ENCODE results near the gene GUCD1.
A peak's percentile ranks its signal among the peaks of the same experiment; 100 is the strongest.

GUCD1 gene

DNA sequence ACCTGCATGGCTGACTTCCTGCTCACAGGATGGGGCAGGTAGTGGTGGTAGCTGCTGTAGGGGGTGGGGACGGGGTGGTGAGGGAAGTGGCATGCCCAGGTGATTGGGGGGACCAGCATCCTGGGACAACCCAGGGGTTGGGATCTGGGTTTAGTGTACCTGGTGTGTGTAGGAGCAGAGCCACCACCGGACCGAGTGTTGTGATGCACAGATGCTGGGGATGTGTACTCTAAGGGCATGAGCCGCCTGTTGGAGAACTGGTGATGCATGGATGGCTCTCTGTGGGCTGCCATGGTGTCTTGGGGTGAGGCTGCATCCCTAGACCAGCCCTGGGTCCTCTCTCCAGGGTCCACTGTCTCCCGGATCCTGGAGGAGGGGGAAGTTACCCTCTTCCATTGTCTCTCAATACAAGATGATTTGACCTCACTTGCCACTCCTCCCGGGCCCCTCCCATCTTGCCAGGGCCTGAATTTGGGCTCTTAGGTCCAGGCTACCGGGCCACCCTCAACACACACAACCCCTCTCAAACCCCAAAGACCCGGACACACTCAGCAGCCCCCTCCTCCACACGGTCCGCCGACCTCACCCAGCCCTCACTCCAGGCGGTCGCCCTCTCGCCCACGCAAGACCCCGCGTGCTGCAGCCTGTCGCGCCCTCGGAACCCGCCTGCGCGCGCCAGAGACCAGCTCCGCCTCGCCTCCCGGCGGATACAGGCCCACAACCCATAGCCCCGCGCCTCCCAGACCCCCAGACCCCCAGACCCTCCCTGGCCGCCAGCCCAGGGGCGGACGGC lies 37.3 kb upstream of the GUCD1 start:
- ChIA-PET POLR2A (interaction anchor here (0.5 kb wide), 1 partner anchor 10 kb away, joined by 3 read pairs; no protein-coding TSS in a partner anchor), CTCF (no interaction called here)
- TF ChIP-seq, protein P1, sequence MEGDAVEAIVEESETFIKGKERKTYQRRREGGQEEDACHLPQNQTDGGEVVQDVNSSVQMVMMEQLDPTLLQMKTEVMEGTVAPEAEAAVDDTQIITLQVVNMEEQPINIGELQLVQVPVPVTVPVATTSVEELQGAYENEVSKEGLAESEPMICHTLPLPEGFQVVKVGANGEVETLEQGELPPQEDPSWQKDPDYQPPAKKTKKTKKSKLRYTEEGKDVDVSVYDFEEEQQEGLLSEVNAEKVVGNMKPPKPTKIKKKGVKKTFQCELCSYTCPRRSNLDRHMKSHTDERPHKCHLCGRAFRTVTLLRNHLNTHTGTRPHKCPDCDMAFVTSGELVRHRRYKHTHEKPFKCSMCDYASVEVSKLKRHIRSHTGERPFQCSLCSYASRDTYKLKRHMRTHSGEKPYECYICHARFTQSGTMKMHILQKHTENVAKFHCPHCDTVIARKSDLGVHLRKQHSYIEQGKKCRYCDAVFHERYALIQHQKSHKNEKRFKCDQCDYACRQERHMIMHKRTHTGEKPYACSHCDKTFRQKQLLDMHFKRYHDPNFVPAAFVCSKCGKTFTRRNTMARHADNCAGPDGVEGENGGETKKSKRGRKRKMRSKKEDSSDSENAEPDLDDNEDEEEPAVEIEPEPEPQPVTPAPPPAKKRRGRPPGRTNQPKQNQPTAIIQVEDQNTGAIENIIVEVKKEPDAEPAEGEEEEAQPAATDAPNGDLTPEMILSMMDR (IDR thresholded peaks at IDR 0.05; ENCODE audit: control extremely low read depth, extremely low read depth, low read depth, missing control alignments), result no peak
- peak; percentile 50 for DNase-seq (ENCODE audit: extremely low spot score)

DNA sequence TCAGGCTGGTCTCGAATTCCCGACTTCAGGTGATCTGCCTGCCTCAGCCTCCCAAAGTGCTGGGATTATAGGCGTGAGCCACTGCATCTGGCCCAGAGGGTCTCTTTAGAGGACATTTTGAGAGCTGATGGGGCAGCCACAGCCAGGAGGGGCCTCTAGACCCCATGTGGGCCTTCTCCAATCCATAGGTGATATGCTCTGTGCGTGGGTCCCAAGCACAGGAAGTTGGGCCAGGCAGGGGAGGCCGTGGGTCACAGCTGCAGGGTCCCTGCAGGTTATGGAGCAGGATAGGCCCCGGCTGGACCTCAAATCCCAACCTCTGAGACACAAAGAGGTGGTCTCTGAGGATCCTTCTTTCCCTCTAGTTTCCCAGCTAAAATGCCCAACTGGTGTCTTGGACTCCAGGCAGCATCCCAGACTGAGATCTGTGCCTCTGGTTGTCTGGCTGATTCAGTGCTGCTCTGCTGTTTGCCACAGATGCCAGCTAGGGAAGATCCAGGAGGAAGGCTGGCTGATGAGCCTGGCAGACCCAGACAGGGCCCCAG lies 36.4 kb upstream of the GUCD1 start:
- no peak for DNase-seq (ENCODE audit: extremely low spot score)
- TF ChIP-seq, protein P1 (IDR thresholded peaks at IDR 0.05; ENCODE audit: control extremely low read depth, extremely low read depth, low read depth, missing control alignments), result no peak
- CTCF ChIA-PET, result no interaction called here
- POLR2A ChIA-PET, result no interaction called here

DNA sequence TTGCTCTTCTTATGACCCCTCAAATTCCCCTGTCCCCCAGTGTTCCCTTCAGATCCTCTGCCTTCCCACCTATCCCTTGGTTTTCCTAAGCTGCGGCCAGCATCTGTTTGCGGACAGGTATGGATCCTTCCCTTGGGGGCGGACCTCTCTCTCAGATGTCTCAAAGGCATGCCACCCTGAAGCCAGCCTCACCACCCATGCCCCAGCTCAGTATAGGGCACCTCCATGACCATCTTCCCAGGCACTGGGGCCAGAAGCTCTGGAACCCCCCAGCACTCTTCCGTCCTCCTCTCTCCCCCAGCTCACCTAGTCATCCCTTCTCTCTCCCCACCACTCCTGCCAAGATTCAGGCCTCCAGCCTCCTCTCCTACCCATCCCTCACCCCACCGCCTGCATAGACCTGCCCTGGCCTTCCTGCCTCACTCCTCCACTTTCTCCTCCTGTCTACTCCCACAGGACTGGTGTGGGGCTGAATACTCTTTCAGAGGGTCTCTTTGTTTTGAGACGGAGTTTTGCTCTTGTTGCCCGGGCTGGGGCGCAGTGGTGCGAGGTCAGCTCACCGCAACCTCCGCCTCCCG lies 35.7 kb upstream of the GUCD1 start:
- DNase-seq (ENCODE audit: extremely low spot score), result no peak
- ChIA-PET POLR2A (no interaction called here), CTCF (no interaction called here)
- TF ChIP-seq, protein P1 (IDR thresholded peaks at IDR 0.05; ENCODE audit: control extremely low read depth, extremely low read depth, low read depth, missing control alignments), result no peak

DNA sequence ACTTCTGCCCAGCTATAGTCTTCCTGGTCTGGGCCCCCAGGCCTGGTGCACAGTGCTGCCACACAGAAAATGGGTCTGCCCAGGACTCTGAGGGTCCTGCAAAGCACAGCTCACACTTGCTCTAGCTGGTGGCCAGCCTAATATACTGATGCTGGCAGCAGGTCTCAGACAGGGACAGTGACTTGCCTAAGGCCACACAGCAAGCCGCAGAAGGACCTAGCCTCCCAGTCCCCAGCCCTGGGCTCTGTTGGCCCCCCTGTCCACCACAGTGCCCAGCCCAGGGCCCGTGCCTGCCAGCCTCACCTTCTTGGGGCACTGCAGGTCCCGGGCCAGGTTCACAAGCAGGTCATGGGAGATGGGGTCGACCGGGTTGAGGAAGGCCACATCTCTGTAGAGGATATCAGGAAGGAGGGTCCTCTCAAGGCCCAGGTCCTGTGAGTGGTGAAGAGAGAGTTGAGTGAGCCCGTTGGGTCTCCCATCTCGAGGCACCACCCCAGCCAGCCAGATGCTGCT lies 34.6 kb upstream of the GUCD1 start:
- TF ChIP-seq, protein P1 (IDR thresholded peaks at IDR 0.05; ENCODE audit: control extremely low read depth, extremely low read depth, low read depth, missing control alignments), result no peak
- DNase-seq (ENCODE audit: extremely low spot score), result no peak
- CTCF ChIA-PET, result no interaction called here
- POLR2A ChIA-PET, result no interaction called here

DNA sequence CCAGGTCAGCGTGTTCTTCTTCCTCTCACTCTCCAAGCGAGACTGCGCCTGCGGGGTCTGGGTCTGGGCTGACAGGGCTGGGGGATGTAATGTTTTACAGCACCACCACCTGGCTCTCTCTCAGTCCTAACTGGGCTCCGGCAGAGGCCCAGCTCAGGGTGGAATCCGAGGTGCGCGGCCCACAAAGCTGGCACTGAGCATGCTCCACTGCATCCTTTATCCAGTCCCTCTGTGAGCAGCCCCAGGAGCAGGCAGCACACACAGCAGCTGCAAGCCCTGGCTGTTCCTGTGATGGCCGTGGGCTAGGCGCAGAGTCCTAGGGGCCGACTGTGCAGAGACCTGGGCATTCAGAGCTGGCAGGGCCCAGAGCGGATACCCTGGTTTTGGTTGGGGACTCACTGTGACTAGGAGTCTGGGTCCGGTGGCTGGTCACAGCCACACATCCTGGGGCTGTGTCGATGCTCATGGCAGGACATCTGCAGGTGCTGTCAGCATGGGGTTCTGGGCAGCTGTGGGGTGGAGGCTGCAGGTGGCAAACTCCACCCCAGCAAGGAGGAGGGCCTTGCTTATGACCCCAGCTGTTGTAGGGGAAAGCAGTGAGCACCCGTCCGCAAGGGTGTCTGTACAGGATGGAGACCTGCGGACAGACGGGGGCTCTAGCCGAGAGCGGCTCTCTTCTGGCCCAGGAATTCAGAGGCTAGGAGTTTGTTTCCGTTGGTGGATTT lies 34.0 kb upstream of the GUCD1 start:
- DNase-seq (ENCODE audit: extremely low spot score), result no peak
- TF ChIP-seq, protein P1 (IDR thresholded peaks at IDR 0.05; ENCODE audit: control extremely low read depth, extremely low read depth, low read depth, missing control alignments), result no peak
- ChIA-PET CTCF (interaction anchor here (0.9 kb wide), 1 partner anchor 16 kb away, joined by 3 read pairs; no protein-coding TSS in a partner anchor), POLR2A (no interaction called here)

DNA sequence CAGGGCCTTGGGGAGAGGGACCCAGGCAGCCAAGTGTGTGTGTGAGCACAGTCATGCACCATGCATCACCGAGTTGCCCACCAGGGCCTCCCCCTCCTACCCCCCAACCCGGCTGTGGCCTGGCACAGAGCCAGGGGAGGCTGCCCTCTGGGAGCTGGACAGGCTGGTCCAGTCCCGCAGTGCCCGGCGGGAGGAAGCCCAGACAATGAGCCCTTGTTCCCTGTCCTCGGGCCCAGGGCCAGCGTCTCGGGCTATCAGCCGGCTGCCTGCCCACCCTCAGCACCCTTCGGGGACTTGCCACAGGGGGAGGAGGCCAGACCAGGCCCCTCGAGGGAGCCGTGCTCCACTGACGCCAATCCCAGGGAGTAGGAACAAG lies 33.4 kb upstream of the GUCD1 start:
- ChIA-PET CTCF (interaction anchor here (0.9 kb wide), 1 partner anchor 16 kb away, joined by 3 read pairs; no protein-coding TSS in a partner anchor), POLR2A (interaction anchor here (1.0 kb wide), 1 partner anchor 33 kb away, joined by 3 read pairs; the partner anchor contains the start of gene GUCD1)
- no peak for DNase-seq (ENCODE audit: extremely low spot score)
- TF ChIP-seq, protein P1 (IDR thresholded peaks at IDR 0.05; ENCODE audit: control extremely low read depth, extremely low read depth, low read depth, missing control alignments), result no peak

Measured in GM10248 (cell line).